Endothelial cell of umbilical vein (primary cell): ENCODE results near the gene TNIP3.

Source experiments
- CTCF ChIP-seq, 2 donors: IDR thresholded peaks; 1 replicate in 1 of 2; 2 replicates in 1 of 2; pipeline ENCODE4 v1.5.1; 2011; ENCODE audit warnings: low read length in 2 of 2, mild to moderate bottlenecking in 2 of 2, moderate library complexity in 2 of 2, control low read depth in 1 of 2, inconsistent platforms in 1 of 2, low read depth in 1 of 2; ENCODE audit not compliant: insufficient read depth in 1 of 2; ENCODE audit errors: extremely low read depth in 1 of 2
- POLR2A ChIP-seq: IDR thresholded peaks from 2 replicates; pipeline ENCODE4 v1.6.1; 2012; ENCODE audit warnings: low read depth, mild to moderate bottlenecking, control low read depth, low read length
- POLR2AphosphoS5 ChIP-seq: IDR thresholded peaks from 2 replicates; pipeline ENCODE4 v1.6.1; 2012; ENCODE audit warnings: low read depth, mild to moderate bottlenecking, control low read depth, low read length, moderate library complexity; ENCODE audit not compliant: insufficient read depth

- TF ChIP-seq POLR2AphosphoS5 (no peak), CTCF (IDR thresholded peaks at IDR 0.05; ENCODE audit: extremely low read depth in 1 of 2, insufficient read depth in 1 of 2, low read depth in 1 of 2, low read length in 2 of 2) (no peak), POLR2A (no peak)
Observed at GRCh38 chr4:121181493-121181892, 17.4 kb upstream of the TNIP3 start.
